SU-DHL-6 (cell line): ENCODE measurements around the gene NFATC1.

Source experiments
- EZH2phosphoT487 ChIP-seq: fragments of 200-600 bp; sonication (generic), shearing (Covaris generic); conservative IDR thresholded peaks from 2 replicates; pipeline ENCODE4 v1.6.1; 2018; ENCODE audit warnings: mild to moderate bottlenecking, antibody characterized with exemption, low read length, moderate library complexity, mixed read lengths
- TF ChIP-seq, protein P1 (sequence below): fragments of 200-600 bp; sonication (generic); IDR thresholded peaks from one replicate; pipeline ENCODE4 v1.5.1; 2017; ENCODE audit warnings: antibody characterized with exemption, mild to moderate bottlenecking, low read length, moderate library complexity; ENCODE audit not compliant: insufficient read depth, poor library complexity, severe bottlenecking

DNA sequence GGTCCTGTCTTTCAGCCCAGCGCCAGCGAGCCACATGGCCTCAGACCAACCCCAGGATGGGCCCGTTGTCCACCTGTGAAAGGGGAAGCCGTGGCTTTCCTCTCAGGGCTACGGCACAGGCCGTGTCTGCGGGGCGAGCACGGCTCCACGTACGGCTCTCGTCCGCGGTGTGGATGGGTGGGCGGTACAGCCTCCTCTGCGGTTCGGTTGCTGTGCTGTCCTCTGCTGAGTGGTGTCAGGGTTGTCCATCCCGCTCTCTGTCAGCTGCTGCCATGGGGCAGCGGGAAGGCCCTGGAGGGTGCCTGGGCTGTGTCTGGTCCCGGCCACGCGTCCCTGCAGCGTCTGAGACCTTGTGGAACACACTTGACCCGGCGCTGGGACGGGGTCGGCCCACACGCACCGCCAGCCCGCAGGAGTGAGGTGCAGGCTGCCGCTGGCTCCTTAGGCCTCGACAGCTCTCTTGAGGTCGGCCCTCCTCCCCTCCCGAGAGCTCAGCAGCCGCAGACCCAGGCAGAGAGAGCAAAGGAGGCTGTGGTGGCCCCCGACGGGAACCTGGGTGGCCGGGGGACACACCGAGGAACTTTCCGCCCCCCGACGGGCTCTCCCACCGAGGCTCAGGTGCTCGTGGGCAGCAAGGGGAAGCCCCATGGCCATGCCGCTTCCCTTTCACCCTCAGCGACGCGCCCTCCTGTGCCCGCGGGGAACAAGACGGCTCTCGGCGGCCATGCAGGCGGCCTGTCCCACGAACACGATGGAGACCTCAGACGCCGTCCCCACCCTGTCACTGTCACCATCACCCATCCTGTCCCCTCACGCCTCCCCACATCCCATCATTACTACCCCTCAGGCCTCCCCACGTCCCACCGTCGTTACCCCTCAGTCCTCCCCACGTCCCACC is 128.7 kb downstream of the NFATC1 start:
- TF ChIP-seq, protein P1, sequence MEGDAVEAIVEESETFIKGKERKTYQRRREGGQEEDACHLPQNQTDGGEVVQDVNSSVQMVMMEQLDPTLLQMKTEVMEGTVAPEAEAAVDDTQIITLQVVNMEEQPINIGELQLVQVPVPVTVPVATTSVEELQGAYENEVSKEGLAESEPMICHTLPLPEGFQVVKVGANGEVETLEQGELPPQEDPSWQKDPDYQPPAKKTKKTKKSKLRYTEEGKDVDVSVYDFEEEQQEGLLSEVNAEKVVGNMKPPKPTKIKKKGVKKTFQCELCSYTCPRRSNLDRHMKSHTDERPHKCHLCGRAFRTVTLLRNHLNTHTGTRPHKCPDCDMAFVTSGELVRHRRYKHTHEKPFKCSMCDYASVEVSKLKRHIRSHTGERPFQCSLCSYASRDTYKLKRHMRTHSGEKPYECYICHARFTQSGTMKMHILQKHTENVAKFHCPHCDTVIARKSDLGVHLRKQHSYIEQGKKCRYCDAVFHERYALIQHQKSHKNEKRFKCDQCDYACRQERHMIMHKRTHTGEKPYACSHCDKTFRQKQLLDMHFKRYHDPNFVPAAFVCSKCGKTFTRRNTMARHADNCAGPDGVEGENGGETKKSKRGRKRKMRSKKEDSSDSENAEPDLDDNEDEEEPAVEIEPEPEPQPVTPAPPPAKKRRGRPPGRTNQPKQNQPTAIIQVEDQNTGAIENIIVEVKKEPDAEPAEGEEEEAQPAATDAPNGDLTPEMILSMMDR: no peak
- no peak for TF ChIP-seq EZH2phosphoT487
